Fibroblast of lung (primary cell): ENCODE measurements around the gene RINL. TPM values are rescaled to one million over a fixed set of nuclear protein-coding genes. Genes with fewer than 3 reads are reported as not detected.

Experiments used
- DNase-seq, 2 donors: peaks; one replicate each; pipeline versions ENCODE4 v3.0.0 to v3.0.0-alpha.2; 2010; ENCODE audit warnings: low read depth in 2 of 2
- H2AFZ ChIP-seq: 2 replicates; pipeline ENCODE4 v1.5.1; 2012; ENCODE audit warnings: low read length, control low read depth, inconsistent platforms
- H3K27ac ChIP-seq: 2 replicates; pipeline ENCODE4 v1.5.1; 2011; ENCODE audit warnings: low read length, control low read depth; ENCODE audit not compliant: insufficient read depth
- H3K27me3 ChIP-seq: 2 replicates; pipeline ENCODE4 v1.5.1; 2011; ENCODE audit warnings: mild to moderate bottlenecking, low read length; ENCODE audit not compliant: control insufficient read depth, insufficient read depth
- H3K36me3 ChIP-seq: 2 replicates; pipeline ENCODE4 v1.5.1; 2011; ENCODE audit warnings: low read length; ENCODE audit not compliant: control insufficient read depth, insufficient read depth
- H3K4me1 ChIP-seq: 2 replicates; pipeline ENCODE4 v1.5.1; 2011; ENCODE audit warnings: low read length; ENCODE audit not compliant: control insufficient read depth, insufficient read depth; ENCODE audit errors: extremely low read depth
- H3K4me2 ChIP-seq: 2 replicates; pipeline ENCODE4 v1.5.1; 2011; ENCODE audit warnings: low read length, control low read depth; ENCODE audit not compliant: insufficient read depth; ENCODE audit errors: extremely low read depth
- H3K4me3 ChIP-seq, 4 experiments: fragments of 200-600 bp in 1 of 4; sonication (generic) in 1 of 4; replicated peaks in 1 of 4; 2 replicates each; pipeline ENCODE4 v1.5.1; 2011 to 2016; ENCODE audit warnings: low read length in 4 of 4, low read depth in 3 of 4, mild to moderate bottlenecking in 3 of 4, control low read depth in 2 of 4, inconsistent platforms in 1 of 4, mixed read lengths in 1 of 4; ENCODE audit not compliant: insufficient read depth in 1 of 4; ENCODE audit errors: control extremely low read depth in 1 of 4
- H3K79me2 ChIP-seq: 2 replicates; pipeline ENCODE4 v1.5.1; 2012; ENCODE audit warnings: mild to moderate bottlenecking, low read length, inconsistent platforms; ENCODE audit not compliant: control insufficient read depth, insufficient read depth
- H3K9ac ChIP-seq: 2 replicates; pipeline ENCODE4 v1.5.1; 2011; ENCODE audit warnings: mild to moderate bottlenecking, low read length, control low read depth; ENCODE audit not compliant: insufficient read depth
- H3K9me3 ChIP-seq: 2 replicates; pipeline ENCODE4 v1.5.1; 2012; ENCODE audit warnings: low read depth, low read length; ENCODE audit not compliant: control insufficient read depth, insufficient read depth
- H4K20me1 ChIP-seq: 2 replicates; pipeline ENCODE4 v1.5.1; 2011; ENCODE audit warnings: low read length; ENCODE audit not compliant: control insufficient read depth, insufficient read depth; ENCODE audit errors: extremely low read depth
- EZH2 ChIP-seq: IDR thresholded peaks from 2 replicates; pipeline ENCODE4 v1.5.1; 2012; ENCODE audit warnings: low read length, control low read depth, mild to moderate bottlenecking; ENCODE audit errors: missing control alignments
- polyA plus RNA-seq, 2 donors: library from polyadenylated mRNA; depleted of rRNA in 1 of 2; stranded (reverse) in 1 of 2; unstranded in 1 of 2; fragments of >200 nt; gene quantifications; 2 replicates each; pipeline ENCODE4 v1.2.1, GENCODE V29; 2011 to 2012; ENCODE audit warnings: missing spikeins in 1 of 2
- total RNA-seq: library from RNA; depleted of rRNA; stranded (reverse); fragments of >200 nt; gene quantifications from 2 replicates; pipeline ENCODE4 v1.2.1, GENCODE V29; 2014
- TF ChIP-seq, protein P1 (sequence below), 2 donors: IDR thresholded peaks in 1 of 2; conservative IDR thresholded peaks in 1 of 2; 1 replicate in 1 of 2; 2 replicates in 1 of 2; pipeline ENCODE4 v1.5.1; 2011 to 2012; ENCODE audit warnings: low read length in 2 of 2, control low read depth in 1 of 2, inconsistent platforms in 1 of 2, low read depth in 1 of 2, mild to moderate bottlenecking in 1 of 2

RINL gene
- total and polyA plus RNA-seq, 2 donors (not counting 1 experiment from before 2014, with no cell fraction given) = 0.59 to 3.5 TPM

DNA sequence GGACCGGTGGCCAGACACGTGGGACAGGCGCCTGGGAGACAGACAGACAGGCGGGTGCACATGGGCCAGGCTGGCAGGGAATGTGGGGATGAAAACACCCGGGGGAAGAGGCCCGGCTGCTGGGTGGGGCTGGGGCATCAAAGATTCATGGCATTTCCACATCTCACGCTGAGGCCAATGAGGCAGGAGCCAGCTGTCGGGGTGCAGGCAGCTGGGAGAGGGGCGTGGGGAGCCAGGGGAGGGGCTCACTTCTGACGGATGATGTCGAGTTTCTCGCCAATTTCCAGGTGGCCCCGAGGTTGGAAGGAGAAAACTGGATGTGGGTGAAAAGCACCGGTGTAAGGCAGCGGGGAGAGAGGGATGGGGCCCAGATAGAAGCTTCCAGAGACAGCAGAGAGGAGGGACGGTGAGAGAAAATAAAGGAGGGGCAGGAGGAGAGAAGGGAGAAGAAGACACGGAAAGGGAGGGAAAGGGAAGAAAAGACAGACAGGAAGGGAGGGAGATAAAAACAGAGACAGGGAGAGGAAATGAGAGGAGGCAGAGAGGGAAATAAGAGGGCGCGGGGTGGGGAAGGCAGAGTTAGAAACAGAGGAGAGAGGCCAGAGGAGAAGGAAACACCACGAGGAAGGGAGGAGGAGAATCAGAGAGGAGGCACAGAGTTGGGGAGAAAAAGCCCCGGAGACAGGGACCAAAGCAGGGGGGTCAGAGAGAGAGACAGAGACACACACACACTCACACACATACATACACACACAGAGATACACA, 41.9 kb upstream of the RINL start:
- no peak overlapping the region for H3K9ac ChIP-seq
- no peak for DNase-seq

DNA sequence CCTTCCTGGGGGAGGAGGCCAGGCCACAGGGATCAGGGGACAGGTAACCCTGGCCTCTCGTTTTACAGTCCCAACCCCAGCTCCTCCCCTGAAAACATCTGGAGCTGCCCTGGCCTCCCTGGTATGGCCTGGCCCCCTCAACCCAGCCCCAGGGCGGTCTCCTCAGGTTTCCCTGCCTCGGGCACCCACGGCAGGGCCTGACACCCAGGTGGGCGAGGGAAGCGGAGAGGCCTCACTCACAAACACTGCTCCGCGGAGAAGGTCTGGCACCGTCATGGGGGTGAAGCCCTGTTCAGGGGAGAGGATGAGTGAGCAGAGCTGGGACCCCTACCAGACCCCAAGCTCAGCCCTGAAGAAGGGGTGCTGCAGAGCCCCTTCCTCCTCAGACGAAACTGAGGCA, 40.5 kb upstream of the RINL start:
- Histone ChIP-seq H3K4me3 (no peak overlapping the region), H2AFZ (no peak overlapping the region), H3K9ac (no peak overlapping the region), H3K79me2 (no peaks in the 10 kb centered on the region), H4K20me1 (no peaks in the 10 kb centered on the region), H3K36me3 (peaks cover 2% of the 10 kb centered on the region), H3K27ac (no peak overlapping the region), H3K9me3 (no peaks in the 10 kb centered on the region), H3K4me2 (no peak overlapping the region), H3K4me1 (no peaks in the 10 kb centered on the region), H3K27me3 (no peaks in the 10 kb centered on the region)
- no peak for TF ChIP-seq EZH2
- TF ChIP-seq, protein P1, sequence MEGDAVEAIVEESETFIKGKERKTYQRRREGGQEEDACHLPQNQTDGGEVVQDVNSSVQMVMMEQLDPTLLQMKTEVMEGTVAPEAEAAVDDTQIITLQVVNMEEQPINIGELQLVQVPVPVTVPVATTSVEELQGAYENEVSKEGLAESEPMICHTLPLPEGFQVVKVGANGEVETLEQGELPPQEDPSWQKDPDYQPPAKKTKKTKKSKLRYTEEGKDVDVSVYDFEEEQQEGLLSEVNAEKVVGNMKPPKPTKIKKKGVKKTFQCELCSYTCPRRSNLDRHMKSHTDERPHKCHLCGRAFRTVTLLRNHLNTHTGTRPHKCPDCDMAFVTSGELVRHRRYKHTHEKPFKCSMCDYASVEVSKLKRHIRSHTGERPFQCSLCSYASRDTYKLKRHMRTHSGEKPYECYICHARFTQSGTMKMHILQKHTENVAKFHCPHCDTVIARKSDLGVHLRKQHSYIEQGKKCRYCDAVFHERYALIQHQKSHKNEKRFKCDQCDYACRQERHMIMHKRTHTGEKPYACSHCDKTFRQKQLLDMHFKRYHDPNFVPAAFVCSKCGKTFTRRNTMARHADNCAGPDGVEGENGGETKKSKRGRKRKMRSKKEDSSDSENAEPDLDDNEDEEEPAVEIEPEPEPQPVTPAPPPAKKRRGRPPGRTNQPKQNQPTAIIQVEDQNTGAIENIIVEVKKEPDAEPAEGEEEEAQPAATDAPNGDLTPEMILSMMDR (conservative IDR thresholded peaks at IDR 0.05 in 1 of 2, IDR thresholded peaks at IDR 0.05 in 1 of 2; ENCODE audit: low read depth in 1 of 2, low read length in 2 of 2) = no peak
- no peak for DNase-seq

More for the DNA sequence above, 41.9 kb upstream of the RINL start:
- Histone ChIP-seq H3K36me3 (peaks cover 2% of the 10 kb centered on the region), H4K20me1 (no peaks in the 10 kb centered on the region), H3K4me3 (no peak overlapping the region), H3K27ac (no peak overlapping the region), H3K79me2 (no peaks in the 10 kb centered on the region), H3K4me2 (no peak overlapping the region), H2AFZ (no peak overlapping the region), H3K9me3 (no peaks in the 10 kb centered on the region), H3K4me1 (no peaks in the 10 kb centered on the region), H3K27me3 (no peaks in the 10 kb centered on the region)
- TF ChIP-seq, protein P1 (conservative IDR thresholded peaks at IDR 0.05 in 1 of 2, IDR thresholded peaks at IDR 0.05 in 1 of 2; ENCODE audit: low read depth in 1 of 2, low read length in 2 of 2) = no peak
- TF ChIP-seq EZH2 = no peak

DNA sequence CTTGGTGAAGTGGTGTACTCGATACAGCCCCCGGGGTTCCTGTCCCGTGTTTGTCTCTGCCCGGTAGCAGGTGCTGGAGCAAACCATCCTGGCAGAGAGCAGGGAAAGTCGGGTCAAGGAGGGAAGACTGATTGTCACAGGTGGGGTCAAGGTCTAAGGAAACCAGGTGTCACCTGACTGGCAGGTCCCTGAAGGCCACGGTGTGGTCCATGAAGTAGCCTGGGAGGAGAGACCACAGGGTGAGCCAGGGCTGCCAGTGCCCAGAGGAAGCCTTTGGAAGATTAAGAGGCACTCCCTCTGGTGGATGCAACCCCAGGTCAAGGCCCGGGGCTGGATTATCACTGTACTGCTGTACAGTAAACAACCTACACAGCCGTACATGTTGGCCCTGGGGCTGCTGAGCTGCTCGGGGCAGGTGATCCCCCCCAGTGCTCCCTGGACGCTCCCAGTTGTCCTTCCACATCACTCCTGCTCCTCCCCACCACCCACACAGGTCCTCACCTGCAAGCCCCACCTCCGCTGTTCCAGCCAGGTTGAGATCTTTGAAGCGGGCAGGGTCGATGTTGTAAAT, 39.9 kb upstream of the RINL start:
- Histone ChIP-seq H3K79me2 (no peaks in the 10 kb centered on the region), H3K27me3 (no peaks in the 10 kb centered on the region), H3K4me3 (no peak overlapping the region), H4K20me1 (no peaks in the 10 kb centered on the region), H3K9ac (no peak overlapping the region), H3K4me1 (no peaks in the 10 kb centered on the region), H3K9me3 (no peaks in the 10 kb centered on the region), H2AFZ (no peak overlapping the region), H3K36me3 (peaks cover 2% of the 10 kb centered on the region), H3K4me2 (no peak overlapping the region), H3K27ac (no peak overlapping the region)
- DNase-seq = no peak
- no peak for TF ChIP-seq EZH2
- TF ChIP-seq, protein P1 (conservative IDR thresholded peaks at IDR 0.05 in 1 of 2, IDR thresholded peaks at IDR 0.05 in 1 of 2; ENCODE audit: low read depth in 1 of 2, low read length in 2 of 2) = no peak
